GM21737 (cell line): ENCODE results near the gene GLRX5.
"Not testable (repeated sequence)": the region's sequence is repeated elsewhere in the genome, so short reads cannot be mapped to it uniquely, and the experiment has no call there.

Experiments
- ATAC-seq: cut with Tn5 transposase; IDR thresholded peaks from one replicate; pipeline ENCODE4 v1.9.1; 2021; ENCODE audit warnings: mild to moderate bottlenecking, moderate library complexity; ENCODE audit not compliant: unreplicated experiment

GLRX5 gene

DNA sequence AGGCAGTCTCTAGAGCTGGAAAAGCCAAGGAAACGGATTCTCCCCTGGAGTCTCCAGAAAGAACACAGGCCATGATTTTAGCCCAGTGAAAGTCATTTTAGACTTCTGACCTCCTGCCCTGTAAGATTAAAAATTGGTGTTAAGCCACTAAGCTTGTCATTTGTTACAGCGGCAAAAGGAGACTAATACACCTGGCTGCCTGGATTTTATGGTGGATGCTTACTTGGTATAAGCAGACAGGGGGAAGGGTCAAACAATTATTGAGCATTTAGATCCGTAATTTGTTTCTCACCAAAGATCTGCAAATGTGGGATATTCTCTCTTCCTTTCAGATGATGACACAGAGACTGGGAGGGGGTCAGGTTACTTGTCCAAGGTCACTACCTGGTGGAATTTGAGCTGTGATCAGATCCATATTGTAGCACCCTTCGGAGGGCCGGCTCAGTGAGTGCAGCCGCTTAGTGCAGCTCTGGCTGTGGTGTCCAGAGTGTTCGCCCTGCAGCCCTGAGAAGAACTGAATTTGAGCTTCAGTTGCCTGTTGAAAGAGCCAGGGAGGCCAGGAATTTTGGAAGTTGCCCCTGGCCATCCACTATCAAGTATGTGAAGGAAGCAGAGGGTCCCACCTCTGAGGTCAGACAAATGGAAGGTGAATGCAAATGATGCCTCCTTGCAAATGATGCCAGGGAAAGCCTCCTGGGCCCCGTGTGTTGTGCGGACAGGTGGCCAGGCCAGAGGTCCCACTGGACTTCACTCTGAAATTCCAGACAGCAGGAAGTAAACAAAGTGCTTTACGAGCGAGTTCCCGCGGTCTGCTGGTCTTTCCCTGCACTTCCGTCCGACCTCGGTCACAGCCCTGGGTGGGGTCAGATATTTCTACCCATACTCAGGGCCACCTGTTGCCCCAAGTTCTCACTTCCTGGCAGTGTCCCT, 15.1 kb downstream of the GLRX5 start:
- ATAC-seq, result no peak

DNA sequence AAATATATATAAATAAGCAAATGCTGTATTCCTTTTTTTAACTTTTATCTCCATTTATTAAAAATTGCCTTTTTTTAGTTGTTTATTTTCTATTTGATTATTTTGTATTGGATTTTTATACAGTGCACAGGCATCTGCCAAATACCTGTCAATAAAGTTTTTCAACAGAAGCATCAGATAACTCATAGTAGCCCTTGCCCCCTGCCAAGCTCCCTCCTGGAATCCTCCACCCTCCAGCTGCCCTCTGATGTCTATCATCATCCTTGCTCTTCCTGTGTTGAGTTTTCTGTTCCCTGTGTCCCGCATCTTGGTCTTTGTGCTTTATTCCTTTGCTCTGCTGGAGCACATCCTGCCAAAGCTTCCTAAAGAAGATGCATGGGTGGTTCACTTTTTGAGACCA, 16.6 kb downstream of the GLRX5 start:
- ATAC-seq, result no peak

DNA sequence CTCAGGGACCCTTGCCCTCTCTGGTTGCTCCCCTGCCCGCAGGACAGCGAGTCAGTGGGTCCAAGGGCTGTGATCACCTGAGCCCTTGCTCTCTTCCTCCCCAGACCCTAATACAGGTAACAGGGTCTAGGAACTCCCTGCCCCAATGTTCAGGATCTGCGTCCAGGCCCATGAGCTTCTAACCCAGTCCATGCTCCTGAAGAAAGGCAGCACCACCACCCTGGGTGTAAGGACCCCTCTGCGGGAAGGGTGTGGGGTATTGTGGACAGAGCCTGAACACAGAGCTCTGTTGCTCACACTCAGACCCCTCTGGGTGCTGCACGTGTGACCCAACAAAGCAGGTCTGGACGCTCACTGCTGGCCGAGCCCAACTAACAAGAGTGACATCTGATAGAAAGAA, 18.3 kb downstream of the GLRX5 start:
- ATAC-seq, result no peak

DNA sequence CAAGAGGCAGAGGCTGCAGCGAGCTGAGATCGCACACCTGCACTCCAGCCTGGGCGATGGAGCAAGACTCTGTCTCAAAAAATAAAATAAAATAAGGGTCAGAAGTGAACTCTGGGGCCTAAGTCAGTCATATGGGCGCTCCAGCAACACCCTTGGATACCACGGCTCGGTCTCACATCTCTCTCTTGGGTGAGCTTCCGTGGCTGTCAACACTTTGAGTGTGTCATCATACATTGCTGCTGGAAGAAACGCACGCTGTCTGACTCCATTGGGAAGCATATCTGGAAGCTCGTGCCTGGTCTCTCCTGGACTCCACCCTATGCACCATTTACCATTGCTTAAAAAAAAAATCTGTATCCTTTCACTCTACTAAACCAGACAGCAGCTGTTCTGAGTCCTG, 20.2 kb downstream of the GLRX5 start:
- ATAC-seq, result no peak

DNA sequence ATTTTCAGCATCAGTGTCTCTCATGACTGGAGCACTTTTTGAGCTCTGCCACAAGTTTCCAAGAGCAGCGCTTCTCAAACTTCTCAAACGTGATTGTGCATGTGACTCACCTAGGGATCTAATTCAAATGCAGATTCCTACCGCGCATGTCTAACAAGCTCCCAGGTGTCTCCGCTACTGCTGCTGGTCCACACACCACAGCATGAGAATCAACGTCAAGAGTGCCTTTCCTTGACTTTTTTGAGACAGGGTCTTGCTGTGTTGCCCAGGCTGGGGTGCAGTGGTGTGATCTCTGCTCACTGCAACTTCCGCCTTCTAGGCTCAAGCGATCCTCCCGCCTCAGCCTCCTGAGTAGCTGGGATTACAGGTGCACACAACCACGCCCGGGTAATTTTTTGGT, 22.4 kb downstream of the GLRX5 start:
- no peak for ATAC-seq

DNA sequence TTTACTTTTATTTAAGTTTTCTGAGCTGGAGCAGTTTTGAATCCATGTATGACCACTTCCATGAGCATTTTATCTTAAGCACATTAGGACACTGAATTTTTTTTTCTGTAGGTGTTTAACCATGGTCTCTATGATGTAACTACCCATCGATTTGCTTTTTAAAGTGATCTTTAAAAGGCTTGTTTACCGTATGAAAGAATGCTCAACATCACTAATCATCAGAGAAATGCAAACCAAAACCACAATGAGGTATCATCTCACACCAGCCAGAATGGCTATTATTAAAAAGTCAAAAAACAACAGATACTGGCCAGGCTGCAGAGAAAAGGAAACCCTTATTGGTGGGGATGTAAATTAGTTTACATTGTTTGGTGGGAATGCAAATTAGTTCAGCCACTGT, 23.0 kb downstream of the GLRX5 start:
- no peak for ATAC-seq

DNA sequence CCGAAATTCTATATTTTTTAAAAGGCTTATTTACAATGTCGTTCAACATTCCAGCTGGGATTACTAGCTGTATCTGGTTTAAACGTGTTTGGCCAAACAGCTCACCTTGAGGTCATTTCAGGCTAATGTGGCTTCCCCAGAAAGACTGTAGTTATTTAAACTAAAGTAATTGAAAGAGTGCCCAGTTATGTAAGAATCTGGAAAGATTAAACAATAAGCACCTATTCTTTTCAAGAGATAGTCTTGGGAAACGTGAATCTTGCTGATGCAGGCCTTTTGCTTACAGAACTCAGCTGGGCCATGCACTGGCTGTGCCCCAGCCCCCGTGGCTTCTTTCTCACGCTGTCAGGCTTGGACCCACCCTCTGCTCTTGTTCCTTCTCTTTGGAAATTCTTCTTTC, 24.4 kb downstream of the GLRX5 start:
- ATAC-seq, result no peak

DNA sequence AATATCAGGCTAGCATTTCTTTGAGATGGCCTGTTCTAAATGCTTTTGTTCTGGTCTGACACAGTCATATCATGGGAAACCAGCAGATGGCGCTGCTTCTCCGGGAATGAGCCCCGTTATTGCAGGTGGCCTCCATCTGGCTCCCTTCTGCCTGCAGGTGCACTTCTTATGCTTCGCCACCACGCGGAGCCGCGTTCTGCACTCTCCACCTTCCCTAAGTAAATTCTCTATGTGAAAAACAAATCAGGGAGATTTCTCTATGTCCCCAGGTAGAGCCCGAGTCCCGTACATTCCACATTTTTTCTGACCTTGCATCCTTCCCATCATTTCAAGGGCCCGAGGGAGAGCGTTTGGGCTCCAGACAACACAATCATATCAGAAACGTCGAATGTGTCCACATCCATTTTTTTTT, 26.2 kb downstream of the GLRX5 start:
- peak; percentile 73 for ATAC-seq

DNA sequence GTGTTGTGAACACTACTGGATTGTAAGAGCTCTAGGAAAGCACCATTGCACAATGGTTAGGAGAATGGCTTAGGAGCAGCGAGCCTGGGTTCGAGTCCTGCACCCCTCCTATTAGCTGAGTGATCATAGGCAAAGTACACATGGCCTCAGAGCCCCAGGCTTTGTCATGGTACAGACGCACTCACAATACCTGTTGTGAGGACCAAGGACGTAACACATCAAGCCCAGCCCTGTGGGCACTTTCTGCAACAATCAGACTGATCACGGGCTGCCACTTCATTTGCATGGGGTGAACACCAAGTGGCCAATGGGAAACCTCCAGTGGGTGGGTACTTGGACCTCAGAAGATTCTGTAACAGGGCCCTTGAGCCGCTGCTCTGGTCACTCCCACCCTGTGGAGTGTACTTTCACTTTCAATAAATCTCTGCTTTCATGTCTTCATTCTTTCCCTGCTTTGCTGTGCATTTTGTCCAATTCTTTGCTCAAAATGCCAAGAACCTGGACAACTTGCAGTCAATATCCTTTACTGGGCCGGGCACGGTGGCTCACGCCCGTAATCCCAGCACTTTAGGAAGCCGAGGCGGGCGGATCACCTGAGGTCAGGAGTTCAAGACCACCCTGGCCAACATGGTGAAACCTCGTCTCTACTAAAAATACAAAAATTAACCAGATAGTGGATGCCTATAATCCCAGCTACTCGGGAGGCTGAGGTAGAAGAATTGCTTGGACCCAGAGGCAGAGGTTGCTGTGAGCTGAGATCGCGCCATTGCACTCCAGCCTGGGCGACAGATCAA, 28.2 kb downstream of the GLRX5 start:
- ATAC-seq, result no peak

DNA sequence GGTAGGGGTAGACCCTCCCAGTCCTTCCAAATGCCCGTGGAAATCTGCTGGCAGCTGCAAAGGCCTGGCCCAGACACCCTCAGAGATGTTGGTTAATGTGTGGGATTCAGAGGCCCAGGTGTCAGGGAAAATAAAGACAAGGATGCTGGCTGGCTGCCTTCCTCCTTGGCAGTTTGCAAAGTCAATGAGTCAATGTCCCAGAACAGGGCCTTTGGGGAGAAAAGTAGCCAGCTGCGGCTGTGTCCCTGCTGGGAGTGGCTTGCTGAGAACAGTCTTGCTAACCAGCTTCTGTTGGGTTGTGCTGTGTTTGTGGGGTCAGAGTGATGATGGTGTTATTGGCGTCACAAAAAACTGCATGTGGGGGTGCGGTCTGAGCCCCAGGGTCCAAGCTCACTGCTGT, 29.2 kb downstream of the GLRX5 start:
- ATAC-seq, result no peak

DNA sequence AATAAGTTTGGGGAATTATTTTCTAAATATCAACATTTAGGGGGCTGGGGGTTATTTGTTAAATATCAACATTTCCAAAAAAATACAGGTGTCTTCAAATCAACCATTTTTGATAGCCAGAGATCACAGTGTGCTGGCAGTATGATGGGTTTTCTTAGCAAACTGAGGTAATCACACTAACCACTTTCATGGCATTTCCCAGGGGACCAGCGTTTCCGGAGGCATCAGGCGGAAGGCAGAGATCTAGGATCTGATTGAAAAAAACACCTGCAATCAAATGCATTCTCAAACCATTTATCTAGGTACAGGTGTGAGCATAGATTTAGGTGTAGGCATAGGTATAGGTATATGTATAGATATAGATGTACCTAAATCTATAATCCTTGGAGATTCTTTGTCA, 34.6 kb downstream of the GLRX5 start:
- ATAC-seq, result no peak

DNA sequence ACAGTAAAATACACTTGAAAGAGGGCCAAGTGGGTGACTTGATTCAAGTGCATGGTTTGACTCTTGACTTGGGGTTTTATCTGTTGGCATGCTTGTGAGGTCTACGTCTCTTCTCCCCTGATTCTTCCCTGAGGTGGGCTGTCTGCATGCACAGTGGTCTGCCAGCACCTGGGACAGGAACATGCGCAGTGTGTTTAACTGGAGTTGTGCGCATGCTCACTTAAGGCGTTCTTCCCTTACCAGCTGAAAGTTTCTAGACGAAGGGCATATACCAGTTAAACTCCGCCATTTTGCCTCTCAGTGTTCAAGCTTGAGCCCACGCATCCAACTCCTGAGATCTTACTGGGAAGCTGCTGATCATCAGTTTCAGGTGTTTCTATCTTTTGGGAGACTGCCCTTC, 38.5 kb downstream of the GLRX5 start:
- ATAC-seq, result no peak

DNA sequence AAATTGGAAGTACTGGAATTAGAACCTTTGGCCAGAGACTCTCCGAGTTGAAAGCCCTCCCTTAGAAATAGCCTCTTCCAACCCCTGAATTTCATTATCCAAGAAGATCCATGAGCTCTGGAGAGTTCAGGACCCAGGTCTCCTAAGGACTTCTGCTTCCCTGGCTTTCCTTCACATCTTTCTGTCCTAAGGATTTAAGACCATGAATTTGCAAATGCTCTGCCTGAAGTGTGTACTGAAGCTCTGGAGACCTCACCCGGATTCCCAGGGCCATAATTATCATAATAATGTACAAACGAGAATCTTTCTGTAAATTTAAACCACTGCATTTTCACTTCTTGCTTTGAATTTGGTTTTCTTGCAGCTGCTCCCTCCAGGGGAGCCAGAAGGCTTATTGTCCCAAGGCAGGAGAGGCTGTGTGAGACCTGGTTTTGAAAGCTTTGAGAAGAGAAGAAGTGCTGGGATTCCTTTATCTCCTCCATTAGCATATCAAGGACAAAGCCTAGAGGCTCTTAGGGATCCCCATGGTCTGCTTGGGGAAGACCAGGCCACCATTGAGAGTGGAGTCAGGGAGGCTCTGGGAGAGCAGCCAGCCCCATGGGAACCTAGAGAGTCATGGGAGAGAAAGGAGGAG, 41.1 kb downstream of the GLRX5 start:
- no peak for ATAC-seq

DNA sequence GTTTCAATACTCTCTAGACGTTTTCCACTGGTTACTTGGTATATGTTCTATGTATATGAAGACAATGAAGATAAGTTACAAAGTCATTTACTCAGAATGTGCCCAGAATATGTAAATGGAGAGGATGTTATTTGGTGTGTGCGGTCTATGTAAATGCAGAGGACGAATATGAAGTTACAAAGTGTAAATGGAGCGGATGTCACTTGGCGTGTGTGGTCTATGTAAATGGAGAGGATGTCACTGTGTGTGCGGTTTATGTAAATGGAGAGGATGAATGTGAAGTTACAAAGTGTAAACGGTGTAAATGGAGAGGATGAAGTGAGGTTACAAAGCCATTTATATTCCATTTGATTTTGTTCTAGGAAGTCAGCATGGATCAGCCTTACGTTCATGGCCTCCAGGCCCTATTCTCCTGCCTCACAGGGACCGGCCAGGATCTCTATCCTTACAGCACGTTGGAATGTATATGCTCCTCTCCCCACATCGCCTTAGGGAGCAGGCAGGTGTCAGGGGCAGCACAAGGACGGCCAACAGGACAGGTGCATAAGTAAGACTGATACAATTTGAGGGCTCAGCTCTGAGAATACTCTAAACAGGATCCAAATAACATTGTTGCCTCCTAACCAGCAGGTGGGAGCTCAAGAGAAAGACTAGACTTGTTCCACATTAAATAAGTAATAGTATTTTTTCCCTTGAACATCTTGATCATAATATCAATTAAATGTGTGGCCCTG, 42.4 kb downstream of the GLRX5 start:
- peak; percentile 90 for ATAC-seq

DNA sequence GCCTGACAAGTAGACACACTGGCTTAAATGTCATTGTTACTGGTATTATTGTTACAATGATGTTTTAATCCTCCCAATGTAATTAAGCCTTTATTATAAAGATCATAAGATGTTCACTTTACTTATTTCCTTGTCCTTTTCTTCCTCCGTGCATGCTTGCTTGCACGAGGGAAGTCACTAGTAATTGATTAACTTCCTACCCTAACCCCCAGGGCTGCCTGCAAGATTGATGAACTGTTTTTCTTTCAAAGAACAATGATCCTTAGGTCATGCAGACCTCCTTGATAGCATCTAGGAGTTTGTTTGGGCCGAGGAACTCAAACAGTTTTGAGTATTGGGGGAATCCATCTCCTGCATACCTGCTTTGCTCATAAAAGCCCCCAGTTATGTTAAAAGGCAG, 43.0 kb downstream of the GLRX5 start:
- peak; percentile 26 for ATAC-seq

DNA sequence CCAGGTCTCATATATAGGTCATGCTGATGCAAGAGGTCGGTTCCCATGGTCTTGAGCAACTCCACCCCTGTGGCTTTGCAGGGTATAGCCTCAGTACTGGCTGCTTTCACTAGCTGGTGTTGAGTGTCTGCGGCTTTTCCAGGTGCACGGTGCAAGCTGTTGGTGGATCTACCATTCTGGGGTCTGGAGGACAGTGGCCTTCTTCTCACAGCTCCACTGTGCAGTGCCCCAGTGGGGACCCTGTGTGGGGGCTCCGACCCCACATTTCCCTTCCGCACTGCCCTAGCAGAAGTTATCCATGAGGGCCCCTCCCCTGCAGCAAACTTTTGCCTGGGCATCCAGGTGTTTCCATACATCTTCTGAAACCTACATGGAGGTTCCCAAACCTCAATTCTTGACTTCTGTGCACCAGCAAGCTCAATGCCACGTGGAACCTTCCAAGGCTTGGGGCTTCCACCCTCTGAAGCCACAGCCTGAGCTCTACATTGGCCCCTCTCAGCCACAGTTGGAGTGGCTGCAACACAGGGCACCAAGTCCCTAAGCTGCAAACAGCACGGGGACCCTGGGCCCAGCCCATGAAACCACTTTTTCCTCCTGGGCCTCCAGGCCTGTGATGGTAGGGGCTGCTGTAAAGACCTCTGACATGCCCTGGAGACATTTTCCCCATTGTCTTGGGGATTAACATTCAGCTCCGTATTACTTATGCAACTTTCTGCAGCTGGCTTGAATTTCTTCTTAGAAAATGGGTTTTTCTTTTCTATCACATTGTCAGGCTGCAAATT, 49.2 kb downstream of the GLRX5 start:
- not testable (repeated sequence) for ATAC-seq

DNA sequence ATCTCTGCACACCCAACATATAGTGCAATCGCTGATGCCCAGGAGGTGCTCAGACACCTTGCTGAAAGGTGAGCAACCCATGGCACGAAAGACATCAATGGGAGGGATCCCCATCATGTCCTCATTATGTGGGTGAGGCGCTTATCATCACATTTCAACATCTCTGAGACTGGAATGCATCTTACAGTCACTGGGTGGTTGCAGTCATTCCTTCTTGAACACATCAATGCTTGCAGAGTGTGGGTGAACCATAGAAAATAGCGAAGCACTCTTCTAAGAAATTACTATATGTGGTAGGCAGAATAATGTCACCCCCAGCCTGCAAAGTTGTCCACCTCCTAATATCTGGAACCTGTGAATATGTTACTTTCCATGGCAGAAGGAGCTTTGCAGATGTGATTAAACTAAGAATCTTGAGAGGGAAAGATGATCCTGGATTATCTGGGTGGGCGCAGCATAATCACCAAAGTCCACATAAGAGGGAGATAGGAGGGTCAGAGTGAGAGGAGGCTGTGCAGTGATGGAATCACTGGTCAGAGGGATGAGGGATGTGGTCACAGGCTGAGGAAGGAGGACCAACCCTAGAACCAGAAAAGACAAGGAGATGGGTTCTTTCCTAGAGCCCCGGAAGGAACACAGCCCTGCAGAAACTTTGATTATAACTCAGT, 51.2 kb downstream of the GLRX5 start:
- ATAC-seq, result no peak

DNA sequence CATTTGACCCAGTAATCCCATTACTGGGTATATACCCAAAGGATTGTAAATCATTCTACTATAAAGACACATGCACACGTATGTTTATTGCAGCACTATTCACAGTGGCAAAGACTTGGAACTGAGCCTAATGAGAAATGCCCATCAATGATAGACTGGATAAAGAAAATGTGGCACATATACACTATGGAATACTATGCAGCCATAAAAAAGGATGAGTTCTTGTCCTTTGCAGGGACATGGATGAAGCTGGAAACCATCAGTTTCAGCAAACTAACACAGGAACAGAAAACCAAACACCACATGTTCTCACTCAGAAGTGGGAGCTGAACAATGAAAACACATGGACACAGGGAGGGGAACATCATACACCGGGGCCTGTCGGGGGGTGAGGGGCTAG, 56.3 kb downstream of the GLRX5 start:
- ATAC-seq, result not testable (repeated sequence)
